ENCODE results near the gene FMNL2. TPM values are rescaled to one million over a fixed set of nuclear protein-coding genes. Genes with fewer than 3 reads are reported as not detected.

Gene FMNL2
- total RNA-seq, 1 donor, result 24.2 TPM

GRCh38 chr2:152569186-152569585 lies 234.2 kb downstream of the FMNL2 start:
- no peaks in the 10 kb centered on the region for H3K9me3 ChIP-seq (ENCODE audit: low read depth, low read length)
- H2AFZ ChIP-seq (ENCODE audit: low read length), result no peak overlapping the region
- no peak overlapping the region for H3K4me2 ChIP-seq (ENCODE audit: insufficient read depth, low read length)
- H3K36me3 ChIP-seq (ENCODE audit: insufficient read depth, low read length), result no peaks in the 10 kb centered on the region
- peaks cover 4% of the 10 kb centered on the region for H3K79me2 ChIP-seq (ENCODE audit: insufficient read depth, low read length)
- H4K20me1 ChIP-seq (ENCODE audit: insufficient read depth, low read length), result no peaks in the 10 kb centered on the region
- peaks cover 22% of the 10 kb centered on the region for H3K4me1 ChIP-seq (ENCODE audit: insufficient read depth, low read length)
- H3K27ac ChIP-seq (ENCODE audit: low read depth, low read length), result no peak overlapping the region
- DNase-seq (ENCODE audit: insufficient read length, low spot score, missing footprints), result no peak
- no peaks in the 10 kb centered on the region for H3K27me3 ChIP-seq (ENCODE audit: insufficient read depth, low read length)
- no peak for TF ChIP-seq CTCF (IDR thresholded peaks at IDR 0.05; ENCODE audit: extremely low read depth, low read depth, low read length)
- no peak overlapping the region for H3K4me3 ChIP-seq (ENCODE audit: insufficient read depth, low read length)

- H3K4me3 ChIP-seq (ENCODE audit: insufficient read depth, low read length), result no peak overlapping the region
- H4K20me1 ChIP-seq (ENCODE audit: insufficient read depth, low read length), result no peaks in the 10 kb centered on the region
- no peak for DNase-seq (ENCODE audit: insufficient read length, low spot score, missing footprints)
- no peaks in the 10 kb centered on the region for H3K9me3 ChIP-seq (ENCODE audit: low read depth, low read length)
- H3K27ac ChIP-seq (ENCODE audit: low read depth, low read length), result no peak overlapping the region
- H3K79me2 ChIP-seq (ENCODE audit: insufficient read depth, low read length), result peaks cover 4% of the 10 kb centered on the region
- H3K36me3 ChIP-seq (ENCODE audit: insufficient read depth, low read length), result no peaks in the 10 kb centered on the region
- peaks cover 22% of the 10 kb centered on the region for H3K4me1 ChIP-seq (ENCODE audit: insufficient read depth, low read length)
- peak overlapping the region; percentile 12 for H3K4me2 ChIP-seq (ENCODE audit: insufficient read depth, low read length)
- H2AFZ ChIP-seq (ENCODE audit: low read length), result no peak overlapping the region
- no peaks in the 10 kb centered on the region for H3K27me3 ChIP-seq (ENCODE audit: insufficient read depth, low read length)
- TF ChIP-seq CTCF (IDR thresholded peaks at IDR 0.05; ENCODE audit: extremely low read depth, low read depth, low read length), result no peak
These were observed 236.2 kb downstream of the FMNL2 start for GRCh38 chr2:152571048-152571766.

- no peak for TF ChIP-seq CTCF (IDR thresholded peaks at IDR 0.05; ENCODE audit: extremely low read depth, low read depth, low read length)
- Histone ChIP-seq H4K20me1 (ENCODE audit: insufficient read depth, low read length) (no peaks in the 10 kb centered on the region), H3K4me3 (ENCODE audit: insufficient read depth, low read length) (no peak overlapping the region), H3K36me3 (ENCODE audit: insufficient read depth, low read length) (no peaks in the 10 kb centered on the region), H2AFZ (ENCODE audit: low read length) (no peak overlapping the region), H3K27ac (ENCODE audit: low read depth, low read length) (no peak overlapping the region), H3K4me2 (ENCODE audit: insufficient read depth, low read length) (no peak overlapping the region), H3K4me1 (ENCODE audit: insufficient read depth, low read length) (peaks cover 17% of the 10 kb centered on the region), H3K27me3 (ENCODE audit: insufficient read depth, low read length) (no peaks in the 10 kb centered on the region), H3K9me3 (ENCODE audit: low read depth, low read length) (no peaks in the 10 kb centered on the region), H3K79me2 (ENCODE audit: insufficient read depth, low read length) (peaks cover 4% of the 10 kb centered on the region)
- no peak for DNase-seq (ENCODE audit: insufficient read length, low spot score, missing footprints)
These were observed 237.1 kb downstream of the FMNL2 start for GRCh38 chr2:152572031-152572430.

GRCh38 chr2:152573168-152573567 lies 238.2 kb downstream of the FMNL2 start:
- Histone ChIP-seq H3K27me3 (ENCODE audit: insufficient read depth, low read length) (no peaks in the 10 kb centered on the region), H3K9me3 (ENCODE audit: low read depth, low read length) (no peaks in the 10 kb centered on the region), H3K4me1 (ENCODE audit: insufficient read depth, low read length) (peaks cover 21% of the 10 kb centered on the region), H2AFZ (ENCODE audit: low read length) (no peak overlapping the region), H3K4me2 (ENCODE audit: insufficient read depth, low read length) (peak overlapping the region; percentile 54), H3K4me3 (ENCODE audit: insufficient read depth, low read length) (no peak overlapping the region), H3K79me2 (ENCODE audit: insufficient read depth, low read length) (peaks cover 4% of the 10 kb centered on the region), H3K36me3 (ENCODE audit: insufficient read depth, low read length) (no peaks in the 10 kb centered on the region), H3K27ac (ENCODE audit: low read depth, low read length) (peak overlapping the region; percentile 52), H4K20me1 (ENCODE audit: insufficient read depth, low read length) (no peaks in the 10 kb centered on the region)
- TF ChIP-seq CTCF (IDR thresholded peaks at IDR 0.05; ENCODE audit: extremely low read depth, low read depth, low read length), result no peak
- DNase-seq (ENCODE audit: insufficient read length, low spot score, missing footprints), result peak; percentile 87

All from osteoblast (primary cell).